ENCODE data around the gene ANO3. TPM values are rescaled to one million over a fixed set of nuclear protein-coding genes. Genes with fewer than 3 reads are reported as not detected.
"Not testable (repeated sequence)": the region's sequence is repeated elsewhere in the genome, so short reads cannot be mapped to it uniquely, and the experiment has no call there.

The ANO3 gene
- total RNA-seq, 4 donors from 2014 or later = 0.18 to 0.47 TPM; not detected in 2

DNA sequence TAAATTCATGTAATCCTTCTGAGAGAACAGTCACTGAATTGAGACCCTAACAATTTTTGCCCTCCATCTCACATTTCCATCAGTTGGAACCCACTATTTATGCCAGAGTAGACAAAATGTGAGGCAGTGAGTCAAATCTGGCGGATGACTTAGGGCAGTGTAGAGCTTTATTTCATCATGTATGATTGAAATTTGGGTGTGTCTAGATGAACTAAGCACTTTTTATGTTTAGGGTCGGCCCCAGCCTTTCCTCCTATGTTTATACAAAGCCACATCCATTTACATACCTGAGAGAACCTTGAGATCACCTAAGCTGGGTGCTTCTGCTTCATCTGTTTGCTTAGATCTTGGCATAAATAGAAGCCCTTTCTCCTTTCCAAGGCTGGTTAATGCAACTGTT, 255.1 kb downstream of the ANO3 start:
- Histone ChIP-seq H3K4me1 (no peaks in the 10 kb centered on the region), H3K27me3 (no peaks in the 10 kb centered on the region), H3K36me3 (no peaks in the 10 kb centered on the region), H3K27ac (no peak overlapping the region), H3K9me3 (no peaks in the 10 kb centered on the region), H3K4me3 (no peak overlapping the region)
- no peak for TF ChIP-seq POLR2A (IDR thresholded peaks at IDR 0.05)
- TF ChIP-seq, protein P1, sequence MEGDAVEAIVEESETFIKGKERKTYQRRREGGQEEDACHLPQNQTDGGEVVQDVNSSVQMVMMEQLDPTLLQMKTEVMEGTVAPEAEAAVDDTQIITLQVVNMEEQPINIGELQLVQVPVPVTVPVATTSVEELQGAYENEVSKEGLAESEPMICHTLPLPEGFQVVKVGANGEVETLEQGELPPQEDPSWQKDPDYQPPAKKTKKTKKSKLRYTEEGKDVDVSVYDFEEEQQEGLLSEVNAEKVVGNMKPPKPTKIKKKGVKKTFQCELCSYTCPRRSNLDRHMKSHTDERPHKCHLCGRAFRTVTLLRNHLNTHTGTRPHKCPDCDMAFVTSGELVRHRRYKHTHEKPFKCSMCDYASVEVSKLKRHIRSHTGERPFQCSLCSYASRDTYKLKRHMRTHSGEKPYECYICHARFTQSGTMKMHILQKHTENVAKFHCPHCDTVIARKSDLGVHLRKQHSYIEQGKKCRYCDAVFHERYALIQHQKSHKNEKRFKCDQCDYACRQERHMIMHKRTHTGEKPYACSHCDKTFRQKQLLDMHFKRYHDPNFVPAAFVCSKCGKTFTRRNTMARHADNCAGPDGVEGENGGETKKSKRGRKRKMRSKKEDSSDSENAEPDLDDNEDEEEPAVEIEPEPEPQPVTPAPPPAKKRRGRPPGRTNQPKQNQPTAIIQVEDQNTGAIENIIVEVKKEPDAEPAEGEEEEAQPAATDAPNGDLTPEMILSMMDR (IDR thresholded peaks at IDR 0.05) = no peak
- no peak for DNase-seq

DNA sequence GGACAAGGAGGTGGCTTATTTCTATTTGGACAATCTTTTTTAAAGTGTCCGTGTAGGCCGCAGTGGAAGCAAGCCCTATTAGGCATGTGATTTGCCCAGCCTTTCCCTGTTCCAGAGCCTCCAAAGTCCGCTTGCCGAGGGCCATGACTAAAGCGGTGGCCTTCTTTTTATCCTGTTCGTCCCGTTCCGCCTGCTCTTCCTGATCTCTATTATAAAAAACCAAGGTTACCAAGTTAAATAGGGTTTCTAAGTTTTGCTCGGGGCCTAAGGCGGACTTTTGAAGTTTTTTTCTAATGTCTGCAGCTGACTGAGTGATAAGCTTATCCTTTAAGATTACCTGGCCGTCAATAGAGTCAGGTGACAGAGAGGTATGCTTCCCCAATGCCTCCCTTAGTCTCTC, 261.8 kb downstream of the ANO3 start:
- H3K4me3 ChIP-seq = no peak overlapping the region
- no peaks in the 10 kb centered on the region for H3K36me3 ChIP-seq
- H3K27ac ChIP-seq = no peak overlapping the region
- DNase-seq = no peak
- TF ChIP-seq, protein P1 (IDR thresholded peaks at IDR 0.05) = no peak
- TF ChIP-seq POLR2A (IDR thresholded peaks at IDR 0.05) = no peak
- no peaks in the 10 kb centered on the region for H3K4me1 ChIP-seq
- H3K9me3 ChIP-seq = no peaks in the 10 kb centered on the region
- no peaks in the 10 kb centered on the region for H3K27me3 ChIP-seq

DNA sequence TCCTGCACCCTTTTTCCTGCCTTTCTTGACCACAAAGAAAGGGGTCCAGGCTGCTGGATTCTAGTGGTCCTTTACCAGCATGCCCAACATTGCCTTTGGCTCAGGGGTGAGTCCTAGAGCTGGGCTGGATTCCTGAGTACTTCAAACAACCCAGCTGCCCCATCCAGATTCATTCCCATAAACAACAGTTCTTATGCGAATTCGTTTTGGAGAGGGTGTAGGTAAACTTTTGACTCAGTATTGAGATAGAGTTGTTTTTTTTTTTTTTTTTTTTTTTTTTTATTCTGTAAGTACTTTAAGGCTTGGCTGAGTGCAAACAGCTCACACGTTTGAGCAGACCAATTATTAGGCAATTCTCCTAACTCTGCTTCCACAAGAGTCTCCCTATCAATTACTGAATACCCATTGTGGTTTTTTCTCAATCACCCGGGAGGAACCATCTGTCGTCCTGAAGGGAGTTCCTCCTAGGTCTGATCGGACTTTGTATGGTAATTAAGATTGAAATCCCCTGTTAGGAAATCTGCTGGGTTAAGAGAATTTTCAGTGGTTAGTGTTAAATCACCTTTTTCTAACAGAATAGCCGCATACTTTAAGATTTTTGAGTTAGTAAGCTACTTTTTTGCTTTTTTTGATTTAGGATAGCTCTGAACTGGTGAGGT, 263.4 kb downstream of the ANO3 start:
- not testable (repeated sequence) for H3K27me3 ChIP-seq, H3K4me3 ChIP-seq, H3K4me1 ChIP-seq, H3K9me3 ChIP-seq, DNase-seq, H3K36me3 ChIP-seq, H3K27ac ChIP-seq

DNA sequence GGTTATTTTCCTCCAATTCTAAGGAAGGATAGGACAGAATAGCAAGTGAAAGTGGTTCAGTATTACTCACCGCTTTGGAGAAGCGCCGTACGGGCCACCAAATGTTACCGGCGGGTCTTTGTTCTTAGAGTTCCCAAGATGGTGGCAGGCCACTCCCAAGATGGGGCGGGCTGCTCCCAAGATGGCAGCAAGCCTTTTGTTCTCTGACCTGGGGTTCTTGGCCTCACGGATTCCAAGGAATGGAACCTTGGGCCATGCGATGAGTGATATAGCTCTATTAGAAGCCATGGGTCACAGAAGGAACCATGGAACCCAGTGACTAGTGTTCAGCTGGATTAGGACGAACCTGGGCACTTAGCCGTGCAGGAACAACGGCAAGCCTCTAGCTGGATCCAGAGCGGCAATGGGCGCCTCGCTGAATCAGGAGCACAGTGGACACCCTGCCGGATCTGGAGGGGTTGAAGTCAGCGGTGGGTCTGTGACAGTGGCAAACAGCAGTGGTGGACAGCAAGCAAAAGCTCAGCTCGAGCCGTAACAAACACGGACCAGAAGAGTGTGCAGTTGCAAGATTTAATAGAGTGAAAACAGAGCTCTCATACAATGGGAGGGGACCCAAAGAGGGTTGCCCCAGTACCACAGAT, 265.2 kb downstream of the ANO3 start:
- not testable (repeated sequence) for H3K27ac ChIP-seq, H3K9me3 ChIP-seq, H3K4me1 ChIP-seq, DNase-seq, H3K27me3 ChIP-seq, H3K36me3 ChIP-seq, H3K4me3 ChIP-seq

DNA sequence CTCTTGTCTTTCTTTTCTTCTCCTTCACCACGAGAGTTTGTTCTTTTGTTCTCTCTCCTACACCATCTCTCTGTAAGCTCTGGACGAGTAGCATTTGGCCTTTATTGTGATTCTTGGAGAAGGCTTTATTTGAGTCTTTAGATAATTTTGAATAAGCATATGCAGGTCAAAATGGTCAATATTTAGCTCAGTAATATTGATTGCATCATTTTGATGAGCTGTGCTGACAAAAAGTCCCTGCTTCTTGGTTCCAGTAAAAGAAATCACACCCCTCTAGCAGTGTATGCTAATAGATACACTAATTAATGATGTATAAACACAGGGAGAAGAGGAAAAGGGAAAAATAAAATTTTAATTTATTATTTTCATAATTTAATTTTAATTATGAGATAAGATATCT, 266.0 kb downstream of the ANO3 start:
- H3K27ac ChIP-seq = no peak overlapping the region
- no peak for DNase-seq
- H3K36me3 ChIP-seq = no peaks in the 10 kb centered on the region
- H3K4me1 ChIP-seq = no peaks in the 10 kb centered on the region
- H3K4me3 ChIP-seq = no peak overlapping the region
- H3K9me3 ChIP-seq = no peaks in the 10 kb centered on the region
- no peaks in the 10 kb centered on the region for H3K27me3 ChIP-seq
- no peak for TF ChIP-seq POLR2A (IDR thresholded peaks at IDR 0.05)
- TF ChIP-seq, protein P1 (IDR thresholded peaks at IDR 0.05) = no peak

DNA sequence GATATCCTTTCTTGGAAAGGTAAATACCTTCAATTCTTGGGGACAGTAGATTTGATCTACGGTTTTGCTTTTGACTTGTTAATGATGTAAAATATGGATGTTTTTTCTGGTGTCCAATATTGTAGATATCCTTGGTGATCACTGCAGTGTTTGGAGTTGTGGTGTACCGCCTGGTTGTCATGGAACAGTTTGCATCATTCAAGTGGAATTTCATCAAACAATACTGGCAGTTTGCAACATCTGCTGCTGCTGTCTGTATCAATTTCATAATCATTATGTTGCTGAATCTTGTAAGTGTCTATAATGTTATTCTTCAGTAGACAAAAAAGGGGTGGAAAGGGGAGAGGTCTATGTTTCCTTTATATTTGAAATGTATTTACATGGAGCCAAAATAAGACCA, 267.5 kb downstream of the ANO3 start:
- Histone ChIP-seq H3K27ac (no peak overlapping the region), H3K27me3 (no peaks in the 10 kb centered on the region), H3K4me3 (no peak overlapping the region), H3K36me3 (no peaks in the 10 kb centered on the region), H3K9me3 (no peaks in the 10 kb centered on the region), H3K4me1 (no peaks in the 10 kb centered on the region)
- no peak for TF ChIP-seq POLR2A (IDR thresholded peaks at IDR 0.05)
- TF ChIP-seq, protein P1 (IDR thresholded peaks at IDR 0.05) = no peak
- DNase-seq = no peak
